ENCODE results near the gene ZNF598.

The ZNF598 gene

DNA sequence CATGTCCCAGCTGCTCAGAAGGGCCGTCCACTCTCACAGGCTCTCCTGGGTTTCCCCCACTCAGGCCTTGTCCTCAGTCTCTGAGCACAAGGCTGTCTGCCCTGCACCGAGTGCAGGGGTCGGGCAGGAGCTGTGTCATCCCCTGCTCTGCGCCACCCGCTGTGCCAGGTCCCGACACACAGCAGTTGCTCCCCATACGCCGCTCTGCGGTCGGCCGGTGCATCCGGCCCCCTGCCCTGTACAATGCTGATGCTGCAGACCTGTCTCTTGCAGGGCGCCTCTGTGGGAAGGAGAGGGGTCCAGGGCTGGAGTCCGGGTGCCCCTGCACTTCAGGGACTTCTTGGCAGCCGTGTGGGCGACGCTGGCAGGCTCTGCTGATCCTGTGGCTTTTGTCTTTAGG is 44.3 kb upstream of the ZNF598 start:
- DNase-seq (ENCODE audit: low read depth, low spot score), result no peak
- Histone ChIP-seq H3K36me3 (ENCODE audit: insufficient read depth, insufficient read length, low read length) (peaks cover 82% of the 10 kb centered on the region), H3K4me3 (ENCODE audit: insufficient read length, low read depth) (no peak overlapping the region), H3K9me3 (ENCODE audit: insufficient read depth, low read length) (no peaks in the 10 kb centered on the region), H3K27me3 (ENCODE audit: insufficient read depth, insufficient read length) (no peaks in the 10 kb centered on the region), H3K9ac (ENCODE audit: insufficient read length, low read depth) (no peak overlapping the region), H3K4me1 (ENCODE audit: insufficient read depth, insufficient read length) (peaks cover 11% of the 10 kb centered on the region)
- no peak for TF ChIP-seq ZNF274 (IDR thresholded peaks at IDR 0.05; ENCODE audit: low read depth, low read length)
- no peak for TF ChIP-seq YY1 (IDR thresholded peaks at IDR 0.05; ENCODE audit: insufficient read depth, insufficient read length)
- no peak for TF ChIP-seq SUZ12 (IDR thresholded peaks at IDR 0.05; ENCODE audit: extremely low read depth, insufficient read depth, insufficient read length)

DNA sequence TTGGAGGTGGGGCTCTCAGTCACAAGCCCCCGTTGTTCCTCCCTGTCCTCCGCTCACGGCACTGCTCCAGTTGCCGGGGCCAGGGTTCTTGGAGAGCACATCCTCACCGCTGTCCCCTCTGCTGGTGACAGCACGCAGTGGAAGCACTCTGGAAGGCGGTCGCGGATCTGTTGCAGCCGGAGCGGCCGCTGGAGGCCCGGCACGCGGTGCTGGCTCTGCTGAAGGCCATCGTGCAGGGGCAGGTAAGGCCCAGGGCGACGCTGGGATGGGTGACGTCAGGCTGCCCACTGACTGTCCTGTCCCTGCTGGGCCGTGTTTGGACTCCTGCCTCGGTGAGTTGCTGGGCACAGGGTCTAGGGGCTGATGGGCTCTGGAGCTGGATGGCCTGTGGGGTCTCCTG is 43.6 kb upstream of the ZNF598 start:
- Histone ChIP-seq H3K4me1 (ENCODE audit: insufficient read depth, insufficient read length) (peaks cover 12% of the 10 kb centered on the region), H3K36me3 (ENCODE audit: insufficient read depth, insufficient read length, low read length) (peaks cover 75% of the 10 kb centered on the region), H3K4me3 (ENCODE audit: insufficient read length, low read depth) (no peak overlapping the region), H3K27me3 (ENCODE audit: insufficient read depth, insufficient read length) (no peaks in the 10 kb centered on the region), H3K9ac (ENCODE audit: insufficient read length, low read depth) (peak overlapping the region; percentile 3), H3K9me3 (ENCODE audit: insufficient read depth, low read length) (no peaks in the 10 kb centered on the region)
- DNase-seq (ENCODE audit: low read depth, low spot score), result no peak
- TF ChIP-seq ZNF274 (IDR thresholded peaks at IDR 0.05; ENCODE audit: low read depth, low read length) (no peak), SUZ12 (IDR thresholded peaks at IDR 0.05; ENCODE audit: extremely low read depth, insufficient read depth, insufficient read length) (no peak), YY1 (IDR thresholded peaks at IDR 0.05; ENCODE audit: insufficient read depth, insufficient read length) (no peak)

DNA sequence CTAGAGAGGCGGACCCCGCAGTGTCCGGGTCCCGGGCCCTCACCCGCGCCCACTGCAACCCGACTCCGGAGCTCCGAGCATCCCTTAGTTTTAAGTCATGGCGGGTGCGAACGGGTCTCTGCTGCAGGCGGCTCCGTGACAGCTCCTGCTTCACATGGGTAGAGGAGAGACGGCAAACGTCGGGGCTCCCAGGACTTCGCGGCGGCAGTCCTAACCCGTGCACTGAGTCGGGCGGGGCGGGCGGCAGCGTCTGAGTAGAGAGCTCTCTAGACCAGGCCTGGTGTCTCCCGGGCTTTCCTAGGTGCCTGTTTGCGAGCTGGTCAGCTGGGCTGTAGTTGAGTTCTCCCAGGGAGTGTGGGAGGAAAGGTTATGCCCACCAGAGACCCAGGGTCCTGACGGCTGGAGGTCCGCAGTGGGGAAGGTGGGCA is 38.5 kb upstream of the ZNF598 start:
- no peaks in the 10 kb centered on the region for H3K27me3 ChIP-seq (ENCODE audit: insufficient read depth, insufficient read length)
- peaks cover 18% of the 10 kb centered on the region for H3K4me1 ChIP-seq (ENCODE audit: insufficient read depth, insufficient read length)
- no peak for TF ChIP-seq ZNF274 (IDR thresholded peaks at IDR 0.05; ENCODE audit: low read depth, low read length)
- no peak for TF ChIP-seq YY1 (IDR thresholded peaks at IDR 0.05; ENCODE audit: insufficient read depth, insufficient read length)
- TF ChIP-seq SUZ12 (IDR thresholded peaks at IDR 0.05; ENCODE audit: extremely low read depth, insufficient read depth, insufficient read length), result no peak
- DNase-seq (ENCODE audit: low read depth, low spot score), result no peak
- H3K9me3 ChIP-seq (ENCODE audit: insufficient read depth, low read length), result no peaks in the 10 kb centered on the region
- peaks cover 48% of the 10 kb centered on the region for H3K36me3 ChIP-seq (ENCODE audit: insufficient read depth, insufficient read length, low read length)
- H3K4me3 ChIP-seq (ENCODE audit: insufficient read length, low read depth), result peak overlapping the region; percentile 93
- peak overlapping the region; percentile 93 for H3K9ac ChIP-seq (ENCODE audit: insufficient read length, low read depth)

DNA sequence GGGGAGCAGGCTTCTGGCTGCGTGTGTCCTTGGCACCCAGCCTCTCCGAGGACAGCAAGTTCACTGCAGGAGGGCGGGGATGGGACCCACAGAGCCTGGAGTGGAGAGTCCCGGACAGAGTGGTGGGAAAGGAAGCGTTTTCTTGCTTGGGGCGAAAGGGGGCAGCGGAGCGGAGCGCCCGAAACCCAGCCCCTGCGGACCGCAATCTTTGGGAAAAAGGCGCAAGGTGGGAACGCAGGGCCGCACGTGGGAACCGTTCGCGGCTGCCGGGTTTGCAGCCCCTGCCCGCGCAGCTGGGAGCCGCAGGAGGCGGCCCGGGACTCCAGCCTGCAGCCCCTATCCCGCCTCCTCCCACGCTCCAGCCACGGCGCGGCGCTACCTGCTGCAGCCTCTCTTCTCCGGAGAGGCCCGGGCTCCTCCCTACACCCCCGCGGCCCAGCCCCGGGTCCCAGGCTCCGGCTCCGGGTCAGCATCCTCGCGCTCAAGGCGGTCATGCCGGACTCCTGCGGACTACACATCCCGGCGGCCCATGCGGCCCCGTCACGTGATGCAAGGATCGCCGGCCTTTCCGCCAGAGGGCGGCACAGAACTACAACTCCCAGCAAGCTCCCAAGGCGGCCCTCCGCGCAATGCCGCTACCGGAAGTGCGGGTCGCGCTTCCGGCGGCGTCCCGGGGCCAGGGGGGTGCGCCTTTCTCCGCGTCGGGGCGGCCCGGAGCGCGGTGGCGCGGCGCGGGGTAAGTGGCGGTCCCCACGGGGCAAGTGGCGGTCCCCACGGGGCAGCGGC is 37.9 kb upstream of the ZNF598 start, which contains the start of the genes NTHL1 and TSC2:
TSS of gene NTHL1 (minus strand) at position 505 of the 786 bp plus-strand sequence. CDS start at position 494, 11 bp downstream.
TSS of gene TSC2 (plus strand) at position 656 of the 786 bp plus-strand sequence. CDS start 631 bp downstream, outside the sequence.
- Histone ChIP-seq H3K36me3 (ENCODE audit: insufficient read depth, insufficient read length, low read length) (peaks cover 45% of the 10 kb centered on the region), H3K4me1 (ENCODE audit: insufficient read depth, insufficient read length) (peaks cover 20% of the 10 kb centered on the region)
- TF ChIP-seq ZNF274 (IDR thresholded peaks at IDR 0.05; ENCODE audit: low read depth, low read length) (no peak), YY1 (IDR thresholded peaks at IDR 0.05; ENCODE audit: insufficient read depth, insufficient read length) (peak; percentile 69), SUZ12 (IDR thresholded peaks at IDR 0.05; ENCODE audit: extremely low read depth, insufficient read depth, insufficient read length) (no peak)

DNA sequence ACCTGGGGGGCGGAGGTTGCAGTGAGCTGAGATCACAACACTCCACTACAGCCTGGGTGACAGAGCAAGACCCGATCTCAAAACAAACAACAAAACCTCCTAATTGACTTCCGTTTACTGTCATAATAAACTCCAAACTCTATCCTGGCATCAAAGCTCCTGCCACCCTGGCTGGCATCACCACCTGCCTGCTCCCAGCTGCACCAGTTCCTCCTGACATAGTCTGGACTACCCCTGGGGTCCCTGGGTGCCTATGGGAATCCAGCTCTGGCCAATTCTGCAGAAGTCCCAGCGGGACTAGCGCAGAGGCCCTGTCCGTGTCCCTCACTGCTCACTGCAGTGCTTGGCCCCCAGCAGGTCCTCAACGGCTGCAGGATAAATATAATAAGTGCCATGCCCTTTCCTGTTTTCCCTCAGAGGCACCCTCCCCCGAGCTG is 37.3 kb upstream of the ZNF598 start:
- Histone ChIP-seq H3K4me3 (ENCODE audit: insufficient read length, low read depth) (peak overlapping the region; percentile 93), H3K4me1 (ENCODE audit: insufficient read depth, insufficient read length) (peaks cover 24% of the 10 kb centered on the region), H3K27me3 (ENCODE audit: insufficient read depth, insufficient read length) (no peaks in the 10 kb centered on the region), H3K9me3 (ENCODE audit: insufficient read depth, low read length) (no peaks in the 10 kb centered on the region), H3K9ac (ENCODE audit: insufficient read length, low read depth) (peak overlapping the region; percentile 90), H3K36me3 (ENCODE audit: insufficient read depth, insufficient read length, low read length) (peaks cover 39% of the 10 kb centered on the region)
- no peak for TF ChIP-seq YY1 (IDR thresholded peaks at IDR 0.05; ENCODE audit: insufficient read depth, insufficient read length)
- TF ChIP-seq SUZ12 (IDR thresholded peaks at IDR 0.05; ENCODE audit: extremely low read depth, insufficient read depth, insufficient read length), result no peak
- no peak for TF ChIP-seq ZNF274 (IDR thresholded peaks at IDR 0.05; ENCODE audit: low read depth, low read length)
- DNase-seq (ENCODE audit: low read depth, low spot score), result no peak

More for the DNA sequence above, 37.9 kb upstream of the ZNF598 start, which contains the start of the genes NTHL1 and TSC2:
- Histone ChIP-seq H3K4me3 (ENCODE audit: insufficient read length, low read depth) (peak within 1 kb of the TSS; percentile 93), H3K9me3 (ENCODE audit: insufficient read depth, low read length) (no peaks in the 10 kb centered on the region), H3K9ac (ENCODE audit: insufficient read length, low read depth) (peak within 1 kb of the TSS; percentile 93), H3K27me3 (ENCODE audit: insufficient read depth, insufficient read length) (no peaks in the 10 kb centered on the region)
- peak; percentile 98 for DNase-seq (ENCODE audit: low read depth, low spot score)

DNA sequence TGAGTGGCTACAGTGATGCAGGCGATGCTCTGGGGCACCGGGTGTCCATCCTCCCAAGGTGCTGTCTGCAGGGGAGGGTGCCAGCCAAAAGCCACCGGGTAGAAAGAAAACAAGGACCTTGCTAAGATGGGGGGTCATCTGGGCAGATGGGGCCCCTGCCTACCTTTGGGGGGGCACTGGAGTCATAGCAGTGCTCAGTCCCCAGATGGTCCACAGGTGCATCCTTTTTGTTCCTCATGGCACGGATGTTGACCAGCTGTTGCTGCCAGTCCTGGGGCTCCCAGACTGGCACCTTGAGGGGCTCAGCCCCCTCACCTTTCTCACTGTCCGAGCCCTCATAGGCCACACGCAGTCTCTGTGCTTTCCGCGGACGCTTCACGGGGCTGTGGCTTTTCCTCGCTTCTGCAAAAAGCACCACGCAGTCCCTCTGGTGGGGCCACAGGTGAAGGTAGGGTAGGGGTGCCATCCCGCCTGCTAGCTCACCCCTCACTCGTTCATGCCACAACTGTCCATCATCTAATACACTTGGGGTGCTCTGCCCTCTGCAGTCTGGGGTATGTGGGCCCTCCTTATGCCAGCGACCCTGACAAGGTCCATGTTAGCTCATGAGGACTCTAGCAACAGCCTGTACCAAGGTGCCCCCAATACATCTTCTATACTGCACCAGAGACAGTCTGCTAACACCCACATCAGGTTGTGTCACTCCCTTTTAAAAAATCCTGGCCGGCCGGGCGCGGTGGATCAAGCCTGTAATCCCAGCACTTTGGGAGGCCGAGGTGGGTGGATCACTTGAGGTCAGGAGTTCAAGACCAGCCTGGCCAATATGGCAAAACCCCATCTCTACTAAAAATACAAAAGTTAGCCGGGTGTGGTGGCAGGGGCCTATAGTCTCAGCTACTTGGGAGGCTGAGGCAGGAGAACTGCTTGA is 36.6 kb upstream of the ZNF598 start:
- H3K9me3 ChIP-seq (ENCODE audit: insufficient read depth, low read length), result no peaks in the 10 kb centered on the region
- H3K27me3 ChIP-seq (ENCODE audit: insufficient read depth, insufficient read length), result no peaks in the 10 kb centered on the region
- H3K4me1 ChIP-seq (ENCODE audit: insufficient read depth, insufficient read length), result peaks cover 25% of the 10 kb centered on the region
- peak overlapping the region; percentile 56 for H3K9ac ChIP-seq (ENCODE audit: insufficient read length, low read depth)
- peak overlapping the region; percentile 93 for H3K4me3 ChIP-seq (ENCODE audit: insufficient read length, low read depth)
- H3K36me3 ChIP-seq (ENCODE audit: insufficient read depth, insufficient read length, low read length), result peaks cover 32% of the 10 kb centered on the region
- DNase-seq (ENCODE audit: low read depth, low spot score), result no peak
- TF ChIP-seq ZNF274 (IDR thresholded peaks at IDR 0.05; ENCODE audit: low read depth, low read length) (no peak), YY1 (IDR thresholded peaks at IDR 0.05; ENCODE audit: insufficient read depth, insufficient read length) (no peak), SUZ12 (IDR thresholded peaks at IDR 0.05; ENCODE audit: extremely low read depth, insufficient read depth, insufficient read length) (no peak)
